Caco-2 (cell line): ENCODE data around the gene LY6G6F. TPM values are rescaled to one million over a fixed set of nuclear protein-coding genes. Genes with fewer than 3 reads are reported as not detected.
"Not testable (repeated sequence)": the region's sequence is repeated elsewhere in the genome, so short reads cannot be mapped to it uniquely, and the experiment has no call there.

ENCODE experiments used
- BruUV-seq: library from RNA; stranded (reverse); fragments of 400-500 nt; replicated peaks from 2 replicates; lab custom pipeline; 2021; lab: Mats Ljungman, UMichigan
- CTCF ChIA-PET: fragments of 300-600 bp; sonication (Branson Sonifier 250); formaldehyde crosslinking; loops from one replicate; lab custom pipeline; 2022; ENCODE audit warnings: antibody characterized with exemption; lab: Charles Lee
- POLR2A ChIA-PET: fragments of 300-600 bp; sonication (Branson Sonifier 250); formaldehyde crosslinking; loops from one replicate; lab custom pipeline; 2022; ENCODE audit warnings: antibody characterized with exemption; lab: Charles Lee
- DNase-seq, 2 experiments: peaks; one replicate each; pipeline versions ENCODE4 v3.0.0 to v3.0.0-alpha.2; 2020 to 2022
- H3K27me3 ChIP-seq: replicated peaks from 2 replicates; pipeline ENCODE4 v1.6.0; 2011; ENCODE audit warnings: low read length; ENCODE audit not compliant: control insufficient read depth, insufficient read depth
- H3K36me3 ChIP-seq: 2 replicates; pipeline ENCODE4 v1.5.1; 2011; ENCODE audit warnings: low read length; ENCODE audit not compliant: control insufficient read depth, insufficient read depth
- H3K4me1 ChIP-seq: fragments of 250-450 bp; sonication (Bioruptor Pico); 2 replicates; pipeline ENCODE4 v1.5.1; 2020; ENCODE audit warnings: mild to moderate bottlenecking
- H3K4me3 ChIP-seq: 2 replicates; pipeline ENCODE4 v1.5.1; 2011; ENCODE audit warnings: low read depth, mild to moderate bottlenecking, control low read depth, low read length
- H3K9me3 ChIP-seq: fragments of 250-450 bp; sonication (Bioruptor Pico); 2 replicates; pipeline ENCODE4 v1.5.1; 2020; ENCODE audit warnings: mild to moderate bottlenecking, moderate library complexity
- H3K27ac Mint-ChIP-seq: one replicate; pipeline ENCODE4 v1.8.0; 2022; ENCODE audit warnings: mixed read lengths; ENCODE audit not compliant: unreplicated experiment
- H3K27me3 Mint-ChIP-seq: one replicate; pipeline ENCODE4 v1.8.0; 2022; ENCODE audit warnings: mixed read lengths; ENCODE audit not compliant: insufficient read depth, unreplicated experiment
- H3K36me3 Mint-ChIP-seq: one replicate; pipeline ENCODE4 v1.8.0; 2022; ENCODE audit warnings: mild to moderate bottlenecking, mixed read lengths; ENCODE audit not compliant: insufficient read depth, unreplicated experiment
- H3K4me1 Mint-ChIP-seq: one replicate; pipeline ENCODE4 v1.8.0; 2022; ENCODE audit warnings: low read depth, mixed read lengths; ENCODE audit not compliant: unreplicated experiment
- H3K4me3 Mint-ChIP-seq: one replicate; pipeline ENCODE4 v1.8.0; 2022; ENCODE audit warnings: mild to moderate bottlenecking, moderate library complexity, mixed read lengths; ENCODE audit not compliant: unreplicated experiment
- H3K9me3 Mint-ChIP-seq: one replicate; pipeline ENCODE4 v1.8.0; 2022; ENCODE audit warnings: mixed read lengths; ENCODE audit not compliant: unreplicated experiment
- intact Hi-C: fragments of 100-400 bp; cut with micrococcal nuclease; formaldehyde crosslinking; loops from one replicate; pipeline ENCODE4 v1.10.0; 2022; ENCODE audit not compliant: unreplicated experiment
- total RNA-seq: library from RNA; stranded (reverse); gene quantifications from 2 replicates; pipeline ENCODE4 v1.2.3, GENCODE V29; 2022
- TF ChIP-seq, protein P1 (sequence below), 2 experiments: fragments of 200-600 bp in 1 of 2; IDR thresholded peaks; 1 replicate in 1 of 2; 2 replicates in 1 of 2; pipeline versions ENCODE4 v1.5.1 to v1.8.0; 2011 to 2022; ENCODE audit warnings: antibody characterized with exemption in 1 of 2, control low read depth in 1 of 2, inconsistent platforms in 1 of 2, low read depth in 1 of 2, low read length in 1 of 2, mild to moderate bottlenecking in 1 of 2, moderate library complexity in 1 of 2; ENCODE audit not compliant: insufficient read depth in 1 of 2, severe bottlenecking in 1 of 2, unreplicated experiment in 1 of 2

The LY6G6F gene
- total RNA-seq, 1 experiment from 2014 or later, result not detected

- intact Hi-C loops, result no loop called here
- Mint-ChIP-seq H3K9me3 (no peaks in the 10 kb centered on the region), H3K27ac (no peak overlapping the region), H3K27me3 (no peaks in the 10 kb centered on the region), H3K36me3 (peaks cover 5% of the 10 kb centered on the region), H3K4me1 (peaks cover 12% of the 10 kb centered on the region), H3K4me3 (no peak overlapping the region)
- no peak for DNase-seq
- Histone ChIP-seq H3K9me3 (no peaks in the 10 kb centered on the region), H3K4me3 (no peak overlapping the region), H3K27me3 (no peaks in the 10 kb centered on the region), H3K4me1 (peaks cover 3% of the 10 kb centered on the region), H3K36me3 (no peaks in the 10 kb centered on the region)
- TF ChIP-seq, protein P1, sequence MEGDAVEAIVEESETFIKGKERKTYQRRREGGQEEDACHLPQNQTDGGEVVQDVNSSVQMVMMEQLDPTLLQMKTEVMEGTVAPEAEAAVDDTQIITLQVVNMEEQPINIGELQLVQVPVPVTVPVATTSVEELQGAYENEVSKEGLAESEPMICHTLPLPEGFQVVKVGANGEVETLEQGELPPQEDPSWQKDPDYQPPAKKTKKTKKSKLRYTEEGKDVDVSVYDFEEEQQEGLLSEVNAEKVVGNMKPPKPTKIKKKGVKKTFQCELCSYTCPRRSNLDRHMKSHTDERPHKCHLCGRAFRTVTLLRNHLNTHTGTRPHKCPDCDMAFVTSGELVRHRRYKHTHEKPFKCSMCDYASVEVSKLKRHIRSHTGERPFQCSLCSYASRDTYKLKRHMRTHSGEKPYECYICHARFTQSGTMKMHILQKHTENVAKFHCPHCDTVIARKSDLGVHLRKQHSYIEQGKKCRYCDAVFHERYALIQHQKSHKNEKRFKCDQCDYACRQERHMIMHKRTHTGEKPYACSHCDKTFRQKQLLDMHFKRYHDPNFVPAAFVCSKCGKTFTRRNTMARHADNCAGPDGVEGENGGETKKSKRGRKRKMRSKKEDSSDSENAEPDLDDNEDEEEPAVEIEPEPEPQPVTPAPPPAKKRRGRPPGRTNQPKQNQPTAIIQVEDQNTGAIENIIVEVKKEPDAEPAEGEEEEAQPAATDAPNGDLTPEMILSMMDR (IDR thresholded peaks at IDR 0.05; ENCODE audit: insufficient read depth in 1 of 2, low read depth in 1 of 2, low read length in 1 of 2, severe bottlenecking in 1 of 2, unreplicated experiment in 1 of 2), result no peak
- BruUV-seq, result no TSS peak
- ChIA-PET CTCF (no interaction called here), POLR2A (no interaction called here)
Measured at GRCh38 chr6:31707701-31708100, 1.0 kb downstream of the LY6G6F start.

DNA sequence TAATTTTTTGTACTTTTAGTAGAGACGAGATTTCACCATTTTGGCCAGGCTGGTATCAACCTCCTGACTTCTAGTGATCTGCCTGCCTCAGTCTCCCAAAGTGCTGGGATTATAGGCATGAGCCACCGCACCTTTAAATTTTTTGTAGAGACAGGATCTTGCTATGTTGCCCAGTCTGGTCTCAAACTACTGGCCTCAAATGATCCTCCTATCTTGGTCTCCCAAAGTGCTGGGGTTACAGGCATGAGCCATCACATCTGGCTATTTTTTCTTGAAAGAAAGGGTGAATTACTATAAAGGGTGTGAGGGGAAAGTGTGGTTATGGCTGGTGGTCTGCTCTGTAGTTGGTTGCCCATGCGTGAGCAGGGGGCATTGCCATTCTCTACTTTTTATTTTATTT, 1.6 kb downstream of the LY6G6F start:
- no peak for DNase-seq
- no peak overlapping the region for H3K27ac Mint-ChIP-seq
- no peaks in the 10 kb centered on the region for H3K27me3 ChIP-seq
- no TSS peak for BruUV-seq
- peaks cover 17% of the 10 kb centered on the region for H3K4me1 Mint-ChIP-seq
- POLR2A ChIA-PET, result no interaction called here
- no peaks in the 10 kb centered on the region for H3K9me3 ChIP-seq
- H3K36me3 Mint-ChIP-seq, result peaks cover 3% of the 10 kb centered on the region
- CTCF ChIA-PET, result no interaction called here
- intact Hi-C loops, result no loop called here
- peaks cover 7% of the 10 kb centered on the region for H3K4me1 ChIP-seq
- no peak overlapping the region for H3K4me3 Mint-ChIP-seq
- H3K27me3 Mint-ChIP-seq, result no peaks in the 10 kb centered on the region
- H3K9me3 Mint-ChIP-seq, result no peaks in the 10 kb centered on the region
- H3K36me3 ChIP-seq, result no peaks in the 10 kb centered on the region
- no peak overlapping the region for H3K4me3 ChIP-seq
- TF ChIP-seq, protein P1 (IDR thresholded peaks at IDR 0.05; ENCODE audit: insufficient read depth in 1 of 2, low read depth in 1 of 2, low read length in 1 of 2, severe bottlenecking in 1 of 2, unreplicated experiment in 1 of 2), result no peak

DNA sequence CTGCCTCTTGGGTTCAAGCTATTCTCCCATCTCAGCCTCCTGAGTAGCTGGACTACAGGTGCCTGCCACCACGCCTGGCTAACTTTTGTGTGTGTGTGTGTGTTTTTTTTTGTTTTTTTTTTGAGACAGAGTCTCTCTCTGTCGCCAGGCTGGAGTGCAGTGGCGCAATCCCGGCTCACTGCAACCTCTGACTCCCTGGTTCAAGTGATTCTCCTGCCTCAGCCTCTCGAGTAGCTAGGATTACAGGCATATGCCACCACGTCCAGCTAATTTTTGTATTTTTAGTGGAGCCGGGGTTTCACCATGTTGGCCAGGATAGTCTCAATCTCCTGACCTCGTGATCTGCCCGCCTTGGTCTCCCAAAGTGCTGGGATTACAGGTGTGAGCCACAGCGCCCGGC, 2.5 kb downstream of the LY6G6F start:
- POLR2A ChIA-PET, DNase-seq, H3K9me3 Mint-ChIP-seq, H3K27ac Mint-ChIP-seq, BruUV-seq, H3K36me3 ChIP-seq, H3K27me3 ChIP-seq, H3K9me3 ChIP-seq, intact Hi-C loops, H3K27me3 Mint-ChIP-seq, H3K4me3 Mint-ChIP-seq, H3K36me3 Mint-ChIP-seq, H3K4me3 ChIP-seq, CTCF ChIA-PET: not testable (repeated sequence)
- peaks cover 13% of the 10 kb centered on the region for H3K4me1 ChIP-seq
- peaks cover 26% of the 10 kb centered on the region for H3K4me1 Mint-ChIP-seq
